H9 (cell line): Measurements from ENCODE around the gene SLC1A4. TPM values are rescaled to one million over a fixed set of nuclear protein-coding genes. Genes with fewer than 3 reads are reported as not detected.

ENCODE experiments used
- DNase-seq: peaks from one replicate; pipeline ENCODE4 v3.0.0-alpha.2; 2017
- H2AFZ ChIP-seq: one replicate; pipeline ENCODE4 v1.6.1; 2013; ENCODE audit warnings: mild to moderate bottlenecking, low read length, control low read depth, moderate library complexity
- H2AK5ac ChIP-seq: 2 replicates; pipeline ENCODE4 v1.6.1; 2013; ENCODE audit warnings: low read length, control low read depth, mixed read lengths; ENCODE audit not compliant: insufficient read length
- H2BK120ac ChIP-seq: one replicate; pipeline ENCODE4 v1.6.1; 2013; ENCODE audit warnings: low read depth, mild to moderate bottlenecking, low read length, control low read depth, inconsistent platforms; ENCODE audit not compliant: poor library complexity, severe bottlenecking
- H2BK12ac ChIP-seq: 2 replicates; pipeline ENCODE4 v1.6.1; 2013; ENCODE audit warnings: low read length, control low read depth, mixed read lengths, low read depth; ENCODE audit not compliant: insufficient read length
- H2BK15ac ChIP-seq: 2 replicates; pipeline ENCODE4 v1.6.1; 2013; ENCODE audit warnings: low read depth, low read length, control low read depth
- H2BK20ac ChIP-seq: one replicate; pipeline ENCODE4 v1.6.1; 2013; ENCODE audit warnings: low read depth, mild to moderate bottlenecking, low read length, control low read depth, inconsistent platforms; ENCODE audit not compliant: poor library complexity, severe bottlenecking
- H2BK5ac ChIP-seq: 2 replicates; pipeline ENCODE4 v1.6.1; 2013; ENCODE audit warnings: low read length, control low read depth, mixed read lengths; ENCODE audit not compliant: insufficient read length
- H3K14ac ChIP-seq: 2 replicates; pipeline ENCODE4 v1.6.1; 2013; ENCODE audit warnings: low read length, control low read depth; ENCODE audit not compliant: insufficient read depth
- H3K18ac ChIP-seq: 2 replicates; pipeline ENCODE4 v1.6.1; 2013; ENCODE audit warnings: low read depth, mild to moderate bottlenecking, mixed read lengths, low read length, control low read depth; ENCODE audit not compliant: insufficient read length
- H3K23ac ChIP-seq: 2 replicates; pipeline ENCODE4 v1.6.1; 2013; ENCODE audit warnings: low read length, control low read depth, mixed read lengths, low read depth; ENCODE audit not compliant: insufficient read length
- H3K23me2 ChIP-seq: 2 replicates; pipeline ENCODE4 v1.6.1; 2013; ENCODE audit warnings: low read depth, mild to moderate bottlenecking, mixed read lengths, low read length, control low read depth; ENCODE audit not compliant: insufficient read length, poor library complexity, severe bottlenecking
- H3K27ac ChIP-seq: 2 replicates; pipeline ENCODE4 v1.5.1; 2013; ENCODE audit warnings: low read length, control low read depth, mixed read lengths, low read depth; ENCODE audit not compliant: insufficient read length
- H3K27me3 ChIP-seq: 2 replicates; pipeline ENCODE4 v1.6.1; 2013; ENCODE audit warnings: low read length, control low read depth, inconsistent platforms; ENCODE audit not compliant: insufficient read depth
- H3K4ac ChIP-seq: 2 replicates; pipeline ENCODE4 v1.6.1; 2013; ENCODE audit warnings: low read depth, mild to moderate bottlenecking, control low read depth, inconsistent platforms, low read length, moderate library complexity
- H3K4me1 ChIP-seq: 2 replicates; pipeline ENCODE4 v1.6.1; 2013; ENCODE audit warnings: low read length, control low read depth, inconsistent platforms; ENCODE audit not compliant: insufficient read depth
- H3K4me2 ChIP-seq: 2 replicates; pipeline ENCODE4 v1.6.1; 2013; ENCODE audit warnings: low read length, control low read depth, mixed read lengths; ENCODE audit not compliant: insufficient read length, insufficient read depth
- H3K56ac ChIP-seq: 2 replicates; pipeline ENCODE4 v1.6.1; 2013; ENCODE audit warnings: low read depth, mild to moderate bottlenecking, mixed read lengths, low read length, control low read depth; ENCODE audit not compliant: insufficient read length
- H3K79me1 ChIP-seq: 2 replicates; pipeline ENCODE4 v1.6.1; 2013; ENCODE audit warnings: low read depth, mild to moderate bottlenecking, moderate library complexity, low read length, control low read depth, inconsistent platforms; ENCODE audit not compliant: insufficient read depth, poor library complexity, severe bottlenecking
- H3K79me2 ChIP-seq: 2 replicates; pipeline ENCODE4 v1.6.1; 2013; ENCODE audit warnings: low read length, control low read depth, inconsistent platforms; ENCODE audit not compliant: insufficient read depth
- H3K9ac ChIP-seq: 2 replicates; pipeline ENCODE4 v1.6.1; 2013; ENCODE audit warnings: low read length, control low read depth, mixed read lengths; ENCODE audit not compliant: insufficient read length; ENCODE audit errors: extremely low read depth
- H3K9me3 ChIP-seq: one replicate; pipeline ENCODE4 v1.6.1; 2013; ENCODE audit warnings: low read depth, low read length, inconsistent platforms; ENCODE audit not compliant: control insufficient read depth
- H3T11ph ChIP-seq: one replicate; pipeline ENCODE4 v1.6.1; 2013; ENCODE audit warnings: mild to moderate bottlenecking, low read length, control low read depth, inconsistent platforms
- H4K20me1 ChIP-seq: one replicate; pipeline ENCODE4 v1.6.1; 2013; ENCODE audit not compliant: control insufficient read depth, insufficient read length, insufficient read depth
- H4K5ac ChIP-seq: 2 replicates; pipeline ENCODE4 v1.6.1; 2013; ENCODE audit warnings: low read depth, mild to moderate bottlenecking, mixed read lengths, low read length, control low read depth; ENCODE audit not compliant: insufficient read length
- H4K8ac ChIP-seq: replicated peaks from 2 replicates; pipeline ENCODE4 v1.6.1; 2013; ENCODE audit warnings: low read length, control low read depth, mixed read lengths, low read depth; ENCODE audit not compliant: insufficient read length
- H4K91ac ChIP-seq: 2 replicates; pipeline ENCODE4 v1.6.1; 2013; ENCODE audit warnings: low read depth, mild to moderate bottlenecking, moderate library complexity, mixed read lengths, low read length, control low read depth; ENCODE audit not compliant: insufficient read length
- H3K27ac Mint-ChIP-seq, 3 experiments: 2 replicates in 2 of 3; 3 replicates in 1 of 3; pipeline ENCODE4 v1.8.0; 2020 to 2021; ENCODE audit warnings: mixed read lengths in 3 of 3, mild to moderate bottlenecking in 1 of 3, moderate library complexity in 1 of 3
- H3K27me3 Mint-ChIP-seq: 2 replicates; pipeline ENCODE4 v1.8.0; 2021; ENCODE audit warnings: low read depth, mild to moderate bottlenecking, moderate library complexity, mixed read lengths
- H3K36me3 Mint-ChIP-seq, 3 experiments: 2 replicates in 2 of 3; 3 replicates in 1 of 3; pipeline ENCODE4 v1.8.0; 2020 to 2021; ENCODE audit warnings: low read depth in 3 of 3, mixed read lengths in 3 of 3; ENCODE audit not compliant: insufficient read depth in 1 of 3
- H3K4me1 Mint-ChIP-seq, 2 experiments: 2 replicates each; pipeline ENCODE4 v1.8.0; 2020; ENCODE audit warnings: mixed read lengths in 2 of 2
- H3K4me3 Mint-ChIP-seq, 2 experiments: 2 replicates in 1 of 2; 3 replicates in 1 of 2; pipeline ENCODE4 v1.8.0; 2020 to 2021; ENCODE audit warnings: mild to moderate bottlenecking in 2 of 2, mixed read lengths in 2 of 2, moderate library complexity in 1 of 2
- H3K9me3 Mint-ChIP-seq, 2 experiments: 2 replicates in 1 of 2; 3 replicates in 1 of 2; pipeline ENCODE4 v1.8.0; 2020; ENCODE audit warnings: mild to moderate bottlenecking in 2 of 2, mixed read lengths in 2 of 2, moderate library complexity in 1 of 2
- WGBS: extraction: QIAGEN DNeasy Blood & Tissue Kit; methylation state at CpG from one replicate; pipeline ENCODE4 v1.1.7; 2013; ENCODE audit warnings: missing lambda C conversion rate, low lambda C conversion rate, mixed read lengths; ENCODE audit not compliant: insufficient read length; ENCODE audit errors: extremely low coverage; 5-methylcytosine and 5-hydroxymethylcytosine counted together
- total RNA-seq: library from RNA; stranded (reverse); gene quantifications from 2 replicates; pipeline ENCODE4 v1.2.1, GENCODE V29; 2021
- TF ChIP-seq, protein P1 (sequence below): fragments of 200-600 bp; sonication (generic); conservative IDR thresholded peaks from 3 replicates; pipeline ENCODE4 v1.8.0; 2021; ENCODE audit warnings: antibody characterized with exemption, mild to moderate bottlenecking

The SLC1A4 gene
- total RNA-seq, 1 experiment from 2014 or later, result 1.9 TPM

DNA sequence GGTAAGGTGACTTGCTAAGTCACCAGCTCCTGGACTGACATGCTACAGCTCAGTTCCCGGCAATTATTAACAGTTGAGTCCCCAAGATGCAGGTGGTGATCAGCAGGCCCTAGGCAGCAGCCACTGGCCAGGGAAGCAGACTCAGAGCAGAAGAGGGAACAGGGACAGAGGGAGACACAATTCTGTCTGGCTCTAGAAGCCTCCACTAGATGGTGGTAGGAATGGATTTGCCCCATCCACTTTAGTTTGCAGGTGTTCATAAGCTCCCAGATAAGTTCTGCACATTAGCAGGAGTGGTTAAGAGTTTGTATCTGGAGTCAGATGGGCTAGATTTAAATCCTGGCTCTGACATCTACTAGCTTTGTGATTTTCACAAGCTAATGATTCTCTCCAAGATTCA lies 25.5 kb upstream of the SLC1A4 start:
- H3K27me3 Mint-ChIP-seq, result no peaks in the 10 kb centered on the region; the same call in 1 of the 2 replicates
- no peaks in the 10 kb centered on the region; a peak in 1 of 5 replicates for H3K9me3 Mint-ChIP-seq
- Histone ChIP-seq H3K18ac (no peak overlapping the region), H3K4ac (no peak overlapping the region), H4K91ac (no peak overlapping the region), H3K27me3 (no peaks in the 10 kb centered on the region), H4K20me1 (no peaks in the 10 kb centered on the region), H3K4me2 (no peak overlapping the region), H3K9me3 (no peaks in the 10 kb centered on the region), H2BK20ac (no peak overlapping the region), H2AK5ac (no peak overlapping the region), H3K56ac (no peak overlapping the region), H4K5ac (no peak overlapping the region), H3K27ac (no peak overlapping the region), H3K79me1 (no peaks in the 10 kb centered on the region), H2BK5ac (no peak overlapping the region), H3T11ph (no peak overlapping the region), H2BK15ac (no peak overlapping the region), H3K23ac (no peak overlapping the region), H3K14ac (no peak overlapping the region), H4K8ac (no peak overlapping the region), H3K4me1 (no peaks in the 10 kb centered on the region), H2BK12ac (no peak overlapping the region), H3K23me2 (no peaks in the 10 kb centered on the region), H3K9ac (no peak overlapping the region), H2BK120ac (no peak overlapping the region), H2AFZ (no peak overlapping the region), H3K79me2 (no peaks in the 10 kb centered on the region)
- TF ChIP-seq, protein P1, sequence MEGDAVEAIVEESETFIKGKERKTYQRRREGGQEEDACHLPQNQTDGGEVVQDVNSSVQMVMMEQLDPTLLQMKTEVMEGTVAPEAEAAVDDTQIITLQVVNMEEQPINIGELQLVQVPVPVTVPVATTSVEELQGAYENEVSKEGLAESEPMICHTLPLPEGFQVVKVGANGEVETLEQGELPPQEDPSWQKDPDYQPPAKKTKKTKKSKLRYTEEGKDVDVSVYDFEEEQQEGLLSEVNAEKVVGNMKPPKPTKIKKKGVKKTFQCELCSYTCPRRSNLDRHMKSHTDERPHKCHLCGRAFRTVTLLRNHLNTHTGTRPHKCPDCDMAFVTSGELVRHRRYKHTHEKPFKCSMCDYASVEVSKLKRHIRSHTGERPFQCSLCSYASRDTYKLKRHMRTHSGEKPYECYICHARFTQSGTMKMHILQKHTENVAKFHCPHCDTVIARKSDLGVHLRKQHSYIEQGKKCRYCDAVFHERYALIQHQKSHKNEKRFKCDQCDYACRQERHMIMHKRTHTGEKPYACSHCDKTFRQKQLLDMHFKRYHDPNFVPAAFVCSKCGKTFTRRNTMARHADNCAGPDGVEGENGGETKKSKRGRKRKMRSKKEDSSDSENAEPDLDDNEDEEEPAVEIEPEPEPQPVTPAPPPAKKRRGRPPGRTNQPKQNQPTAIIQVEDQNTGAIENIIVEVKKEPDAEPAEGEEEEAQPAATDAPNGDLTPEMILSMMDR, result no peak
- no peaks in the 10 kb centered on the region for H3K36me3 Mint-ChIP-seq
- no CpG with 5 or more reads among the region's 1 CpG for WGBS
- no peaks in the 10 kb centered on the region for H3K4me1 Mint-ChIP-seq
- DNase-seq, result no peak
- H3K27ac Mint-ChIP-seq, result no peak overlapping the region
- no peak overlapping the region for H3K4me3 Mint-ChIP-seq
